OCI-LY3 (cell line): ENCODE measurements around the gene MEIOC.

Experiments used
- EZH2phosphoT487 ChIP-seq: fragments of 200-600 bp; shearing (Covaris generic); IDR thresholded peaks from 2 replicates; pipeline ENCODE4 v1.6.1; 2018; ENCODE audit warnings: antibody characterized with exemption, mixed run types, low read depth
- TF ChIP-seq, protein P1 (sequence below): fragments of 200-600, 300-600 bp; sonication (generic); IDR thresholded peaks from 2 replicates; pipeline ENCODE4 v1.5.1; 2014; ENCODE audit warnings: antibody characterized with exemption, low read length, low read depth

DNA sequence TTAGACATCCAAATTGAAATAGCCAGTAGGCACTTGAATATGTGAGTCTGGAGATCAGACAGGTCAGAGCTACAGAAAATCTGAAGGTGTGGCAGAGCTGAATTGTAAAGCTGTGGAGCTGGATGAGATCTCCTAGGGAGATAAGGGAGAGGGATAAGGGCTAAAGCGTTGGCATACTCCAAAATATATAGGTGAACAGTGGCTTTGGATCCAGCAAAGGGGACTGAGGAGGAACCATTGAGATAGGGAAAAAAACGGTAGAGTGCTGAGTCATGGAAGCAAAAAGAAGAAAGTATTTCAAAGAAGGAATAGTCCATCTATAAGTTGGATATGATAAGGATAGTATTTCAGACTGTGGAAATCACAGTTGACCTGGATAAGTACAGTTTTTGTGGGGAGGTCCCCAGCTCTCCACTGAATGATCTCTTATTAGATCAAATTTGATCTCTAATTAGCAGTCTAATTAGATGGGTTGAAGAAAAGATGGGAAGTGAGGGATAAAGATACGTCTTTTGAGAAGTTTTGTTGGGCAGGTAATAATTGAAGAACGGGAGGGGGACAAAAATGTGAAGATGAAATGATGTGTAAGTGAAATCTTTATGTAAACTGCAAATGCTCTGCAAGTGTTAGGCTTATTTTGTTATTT lies 51.6 kb downstream of the MEIOC start:
- TF ChIP-seq, protein P1, sequence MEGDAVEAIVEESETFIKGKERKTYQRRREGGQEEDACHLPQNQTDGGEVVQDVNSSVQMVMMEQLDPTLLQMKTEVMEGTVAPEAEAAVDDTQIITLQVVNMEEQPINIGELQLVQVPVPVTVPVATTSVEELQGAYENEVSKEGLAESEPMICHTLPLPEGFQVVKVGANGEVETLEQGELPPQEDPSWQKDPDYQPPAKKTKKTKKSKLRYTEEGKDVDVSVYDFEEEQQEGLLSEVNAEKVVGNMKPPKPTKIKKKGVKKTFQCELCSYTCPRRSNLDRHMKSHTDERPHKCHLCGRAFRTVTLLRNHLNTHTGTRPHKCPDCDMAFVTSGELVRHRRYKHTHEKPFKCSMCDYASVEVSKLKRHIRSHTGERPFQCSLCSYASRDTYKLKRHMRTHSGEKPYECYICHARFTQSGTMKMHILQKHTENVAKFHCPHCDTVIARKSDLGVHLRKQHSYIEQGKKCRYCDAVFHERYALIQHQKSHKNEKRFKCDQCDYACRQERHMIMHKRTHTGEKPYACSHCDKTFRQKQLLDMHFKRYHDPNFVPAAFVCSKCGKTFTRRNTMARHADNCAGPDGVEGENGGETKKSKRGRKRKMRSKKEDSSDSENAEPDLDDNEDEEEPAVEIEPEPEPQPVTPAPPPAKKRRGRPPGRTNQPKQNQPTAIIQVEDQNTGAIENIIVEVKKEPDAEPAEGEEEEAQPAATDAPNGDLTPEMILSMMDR = no peak
- TF ChIP-seq EZH2phosphoT487 = no peak
